ENCODE measurements around the gene LRTM2.

The LRTM2 gene

GRCh38 chr12:1840981-1841425 lies 20.6 kb downstream of the LRTM2 start:
- Histone ChIP-seq H3K36me3 (ENCODE audit: control insufficient read depth, insufficient read depth, low read length) (no peaks in the 10 kb centered on the region), H3K27me3 (ENCODE audit: insufficient read depth, low read length, poor library complexity) (no peaks in the 10 kb centered on the region), H3K4ac (ENCODE audit: low read depth, low read length) (no peak overlapping the region), H3K79me1 (ENCODE audit: low read length) (no peaks in the 10 kb centered on the region), H4K8ac (ENCODE audit: low read depth, low read length) (no peak overlapping the region), H2BK120ac (ENCODE audit: low read depth, low read length) (no peak overlapping the region), H3K79me2 (ENCODE audit: control insufficient read depth, insufficient read depth, low read length) (no peaks in the 10 kb centered on the region), H3K9ac (ENCODE audit: low read length) (no peak overlapping the region), H3K27ac (ENCODE audit: low read depth, low read length) (no peak overlapping the region), H3K18ac (ENCODE audit: low read length) (no peak overlapping the region), H3K23ac (ENCODE audit: low read length) (no peak overlapping the region), H3K56ac (ENCODE audit: low read length) (no peak overlapping the region), H2BK15ac (replicated peaks; ENCODE audit: low read depth) (no peak overlapping the region), H3K4me1 (ENCODE audit: control insufficient read depth, low read depth, low read length) (no peaks in the 10 kb centered on the region), H2AK5ac (ENCODE audit: low read length) (no peak overlapping the region), H2BK5ac (ENCODE audit: low read length) (no peak overlapping the region), H3K4me3 (ENCODE audit: low read length) (no peak overlapping the region), H4K5ac (ENCODE audit: low read length) (no peak overlapping the region), H3K4me2 (ENCODE audit: low read length) (no peak overlapping the region)
- DNase-seq = no peak
- WGBS (ENCODE audit: extremely low coverage, insufficient coverage, low lambda C conversion rate) = no CpG with 5 or more reads among the region's 16 CpGs

- WGBS (ENCODE audit: extremely low coverage, insufficient coverage, low lambda C conversion rate) = no CpG with 5 or more reads among the region's 13 CpGs
- no peak overlapping the region for H3K4ac ChIP-seq (ENCODE audit: low read depth, low read length)
Measured at GRCh38 chr12:1841586-1842182, 21.3 kb downstream of the LRTM2 start.

GRCh38 chr12:1842183-1842904 lies 22.0 kb downstream of the LRTM2 start:
- no peak overlapping the region for H3K4me3 ChIP-seq (ENCODE audit: low read length)
- no peak overlapping the region for H3K18ac ChIP-seq (ENCODE audit: low read length)
- H3K4me2 ChIP-seq (ENCODE audit: low read length) = no peak overlapping the region
- H3K36me3 ChIP-seq (ENCODE audit: control insufficient read depth, insufficient read depth, low read length) = no peaks in the 10 kb centered on the region
- no peaks in the 10 kb centered on the region for H3K27me3 ChIP-seq (ENCODE audit: insufficient read depth, low read length, poor library complexity)
- no peak for DNase-seq
- no peak overlapping the region for H2BK15ac ChIP-seq (replicated peaks; ENCODE audit: low read depth)
- H4K5ac ChIP-seq (ENCODE audit: low read length) = no peak overlapping the region
- H3K9ac ChIP-seq (ENCODE audit: low read length) = no peak overlapping the region
- no peaks in the 10 kb centered on the region for H3K4me1 ChIP-seq (ENCODE audit: control insufficient read depth, low read depth, low read length)
- H4K8ac ChIP-seq (ENCODE audit: low read depth, low read length) = no peak overlapping the region
- H3K27ac ChIP-seq (ENCODE audit: low read depth, low read length) = no peak overlapping the region
- no peak overlapping the region for H3K23ac ChIP-seq (ENCODE audit: low read length)
- no peaks in the 10 kb centered on the region for H3K79me2 ChIP-seq (ENCODE audit: control insufficient read depth, insufficient read depth, low read length)
- H2BK5ac ChIP-seq (ENCODE audit: low read length) = no peak overlapping the region
- H3K79me1 ChIP-seq (ENCODE audit: low read length) = no peaks in the 10 kb centered on the region
- WGBS (ENCODE audit: extremely low coverage, insufficient coverage, low lambda C conversion rate) = no CpG with 5 or more reads among the region's 18 CpGs
- no peak overlapping the region for H3K56ac ChIP-seq (ENCODE audit: low read length)
- H2AK5ac ChIP-seq (ENCODE audit: low read length) = no peak overlapping the region
- H2BK120ac ChIP-seq (ENCODE audit: low read depth, low read length) = no peak overlapping the region
- no peak overlapping the region for H3K4ac ChIP-seq (ENCODE audit: low read depth, low read length)

More at GRCh38 chr12:1841586-1842182, 21.3 kb downstream of the LRTM2 start:
- Histone ChIP-seq H3K4me2 (ENCODE audit: low read length) (no peak overlapping the region), H3K27ac (ENCODE audit: low read depth, low read length) (no peak overlapping the region), H2AK5ac (ENCODE audit: low read length) (no peak overlapping the region), H2BK120ac (ENCODE audit: low read depth, low read length) (no peak overlapping the region), H3K4me3 (ENCODE audit: low read length) (no peak overlapping the region), H3K23ac (ENCODE audit: low read length) (no peak overlapping the region), H3K56ac (ENCODE audit: low read length) (no peak overlapping the region), H4K8ac (ENCODE audit: low read depth, low read length) (no peak overlapping the region), H3K36me3 (ENCODE audit: control insufficient read depth, insufficient read depth, low read length) (no peaks in the 10 kb centered on the region), H3K18ac (ENCODE audit: low read length) (no peak overlapping the region), H2BK15ac (replicated peaks; ENCODE audit: low read depth) (no peak overlapping the region), H3K9ac (ENCODE audit: low read length) (no peak overlapping the region), H3K27me3 (ENCODE audit: insufficient read depth, low read length, poor library complexity) (no peaks in the 10 kb centered on the region), H3K79me1 (ENCODE audit: low read length) (no peaks in the 10 kb centered on the region), H3K4me1 (ENCODE audit: control insufficient read depth, low read depth, low read length) (no peaks in the 10 kb centered on the region), H2BK5ac (ENCODE audit: low read length) (no peak overlapping the region), H4K5ac (ENCODE audit: low read length) (no peak overlapping the region), H3K79me2 (ENCODE audit: control insufficient read depth, insufficient read depth, low read length) (no peaks in the 10 kb centered on the region)
- no peak for DNase-seq

GRCh38 chr12:1842905-1843640 lies 22.7 kb downstream of the LRTM2 start:
- no peak overlapping the region for H2BK5ac ChIP-seq (ENCODE audit: low read length)
- no peaks in the 10 kb centered on the region for H3K36me3 ChIP-seq (ENCODE audit: control insufficient read depth, insufficient read depth, low read length)
- H3K79me2 ChIP-seq (ENCODE audit: control insufficient read depth, insufficient read depth, low read length) = no peaks in the 10 kb centered on the region
- no peak for DNase-seq
- no CpG with 5 or more reads among the region's 16 CpGs for WGBS (ENCODE audit: extremely low coverage, insufficient coverage, low lambda C conversion rate)
- H3K56ac ChIP-seq (ENCODE audit: low read length) = no peak overlapping the region
- H3K4ac ChIP-seq (ENCODE audit: low read depth, low read length) = no peak overlapping the region
- H3K4me3 ChIP-seq (ENCODE audit: low read length) = no peak overlapping the region
- H3K4me1 ChIP-seq (ENCODE audit: control insufficient read depth, low read depth, low read length) = no peaks in the 10 kb centered on the region
- no peak overlapping the region for H4K5ac ChIP-seq (ENCODE audit: low read length)
- H2BK120ac ChIP-seq (ENCODE audit: low read depth, low read length) = no peak overlapping the region
- no peak overlapping the region for H3K23ac ChIP-seq (ENCODE audit: low read length)
- no peak overlapping the region for H3K9ac ChIP-seq (ENCODE audit: low read length)
- no peak overlapping the region for H3K4me2 ChIP-seq (ENCODE audit: low read length)
- H4K8ac ChIP-seq (ENCODE audit: low read depth, low read length) = no peak overlapping the region
- H3K18ac ChIP-seq (ENCODE audit: low read length) = no peak overlapping the region
- no peak overlapping the region for H2BK15ac ChIP-seq (replicated peaks; ENCODE audit: low read depth)
- H2AK5ac ChIP-seq (ENCODE audit: low read length) = no peak overlapping the region
- H3K27ac ChIP-seq (ENCODE audit: low read depth, low read length) = no peak overlapping the region
- no peaks in the 10 kb centered on the region for H3K27me3 ChIP-seq (ENCODE audit: insufficient read depth, low read length, poor library complexity)
- no peaks in the 10 kb centered on the region for H3K79me1 ChIP-seq (ENCODE audit: low read length)

- no peak overlapping the region for H2BK5ac ChIP-seq (ENCODE audit: low read length)
- no peaks in the 10 kb centered on the region for H3K79me1 ChIP-seq (ENCODE audit: low read length)
- H3K4ac ChIP-seq (ENCODE audit: low read depth, low read length) = no peak overlapping the region
- no peak overlapping the region for H3K18ac ChIP-seq (ENCODE audit: low read length)
- no peaks in the 10 kb centered on the region for H3K36me3 ChIP-seq (ENCODE audit: control insufficient read depth, insufficient read depth, low read length)
- no peak overlapping the region for H3K27ac ChIP-seq (ENCODE audit: low read depth, low read length)
- H3K56ac ChIP-seq (ENCODE audit: low read length) = no peak overlapping the region
- no peak overlapping the region for H2BK15ac ChIP-seq (replicated peaks; ENCODE audit: low read depth)
- H3K4me2 ChIP-seq (ENCODE audit: low read length) = no peak overlapping the region
- no peaks in the 10 kb centered on the region for H3K27me3 ChIP-seq (ENCODE audit: insufficient read depth, low read length, poor library complexity)
- DNase-seq = no peak
- no peak overlapping the region for H3K4me3 ChIP-seq (ENCODE audit: low read length)
- no peak overlapping the region for H2BK120ac ChIP-seq (ENCODE audit: low read depth, low read length)
- no peak overlapping the region for H4K5ac ChIP-seq (ENCODE audit: low read length)
- no peak overlapping the region for H2AK5ac ChIP-seq (ENCODE audit: low read length)
- no peak overlapping the region for H3K9ac ChIP-seq (ENCODE audit: low read length)
- no peak overlapping the region for H3K23ac ChIP-seq (ENCODE audit: low read length)
- no CpG with 5 or more reads among the region's 3 CpGs for WGBS (ENCODE audit: extremely low coverage, insufficient coverage, low lambda C conversion rate)
- H3K4me1 ChIP-seq (ENCODE audit: control insufficient read depth, low read depth, low read length) = no peaks in the 10 kb centered on the region
- no peaks in the 10 kb centered on the region for H3K79me2 ChIP-seq (ENCODE audit: control insufficient read depth, insufficient read depth, low read length)
- no peak overlapping the region for H4K8ac ChIP-seq (ENCODE audit: low read depth, low read length)
Measured at GRCh38 chr12:1843641-1844005, 23.3 kb downstream of the LRTM2 start.
